ENCODE measurements around the gene SLC6A3. TPM values are rescaled to one million over a fixed set of nuclear protein-coding genes. Genes with fewer than 3 reads are reported as not detected.
"Not testable (repeated sequence)": the region's sequence is repeated elsewhere in the genome, so short reads cannot be mapped to it uniquely, and the experiment has no call there.

The SLC6A3 gene
- total RNA-seq, 1 experiment from 2014 or later: not detected

- no peak for DNase-seq (ENCODE audit: extremely low read depth, low read depth)
Measured at GRCh38 chr5:1423901-1424603, 21.2 kb downstream of the SLC6A3 start.

GRCh38 chr5:1422522-1422921 is 22.7 kb downstream of the SLC6A3 start:
- not testable (repeated sequence) for DNase-seq (ENCODE audit: extremely low read depth, low read depth)

GRCh38 chr5:1421521-1422341 is 23.5 kb downstream of the SLC6A3 start:
- no peak for DNase-seq (ENCODE audit: extremely low read depth, low read depth)

- no peak for DNase-seq (ENCODE audit: extremely low read depth, low read depth)
Measured at GRCh38 chr5:1420211-1421195, 24.7 kb downstream of the SLC6A3 start.

- DNase-seq (ENCODE audit: extremely low read depth, low read depth): no peak
Measured at GRCh38 chr5:1419476-1420210, 25.6 kb downstream of the SLC6A3 start.

- no peak for DNase-seq (ENCODE audit: extremely low read depth, low read depth)
Measured at GRCh38 chr5:1418921-1419280, 26.3 kb downstream of the SLC6A3 start.

GRCh38 chr5:1418238-1418920 is 26.9 kb downstream of the SLC6A3 start:
- DNase-seq (ENCODE audit: extremely low read depth, low read depth): no peak

- DNase-seq (ENCODE audit: extremely low read depth, low read depth): no peak
Measured at GRCh38 chr5:1417586-1418225, 27.5 kb downstream of the SLC6A3 start.

GRCh38 chr5:1416856-1417469 is 28.3 kb downstream of the SLC6A3 start:
- no peak for DNase-seq (ENCODE audit: extremely low read depth, low read depth)

GRCh38 chr5:1415626-1416360 is 29.4 kb downstream of the SLC6A3 start:
- DNase-seq (ENCODE audit: extremely low read depth, low read depth): no peak

- DNase-seq (ENCODE audit: extremely low read depth, low read depth): no peak
Measured at GRCh38 chr5:1415059-1415425, 30.2 kb downstream of the SLC6A3 start.

- no peak for DNase-seq (ENCODE audit: extremely low read depth, low read depth)
Measured at GRCh38 chr5:1414311-1415058, 30.8 kb downstream of the SLC6A3 start.

- DNase-seq (ENCODE audit: extremely low read depth, low read depth): no peak
Measured at GRCh38 chr5:1413611-1414241, 31.5 kb downstream of the SLC6A3 start.

GRCh38 chr5:1413211-1413610 is 32.0 kb downstream of the SLC6A3 start:
- DNase-seq (ENCODE audit: extremely low read depth, low read depth): no peak

GRCh38 chr5:1412621-1413020 is 32.6 kb downstream of the SLC6A3 start:
- DNase-seq (ENCODE audit: extremely low read depth, low read depth): no peak

- DNase-seq (ENCODE audit: extremely low read depth, low read depth): no peak
Measured at GRCh38 chr5:1412163-1412562, 33.1 kb downstream of the SLC6A3 start.

- DNase-seq (ENCODE audit: extremely low read depth, low read depth): no peak
Measured at GRCh38 chr5:1411099-1411498, 34.1 kb downstream of the SLC6A3 start.

Measured in NCI-H460 (cell line).